HepG2 (cell line): ENCODE data around the gene RAB29. TPM values are rescaled to one million over a fixed set of nuclear protein-coding genes. Genes with fewer than 3 reads are reported as not detected.

Experiments
- CCDC6 ChIP-seq: sonication (generic); formaldehyde crosslinking; IDR thresholded peaks from 2 replicates; pipeline ENCODE4 v1.8.1; 2022; ENCODE audit warnings: mild to moderate bottlenecking, missing genetic modification reagents, moderate library complexity
- CHCHD3 ChIP-seq: sonication (generic); formaldehyde crosslinking; IDR thresholded peaks from 2 replicates; pipeline ENCODE4 v1.8.0; 2022; ENCODE audit warnings: mild to moderate bottlenecking, missing genetic modification reagents, moderate library complexity
- ETV6 ChIP-seq: sonication (generic); formaldehyde crosslinking; conservative IDR thresholded peaks from 2 replicates; pipeline ENCODE4 v1.4.0; 2020; ENCODE audit warnings: missing genetic modification reagents
- EZH2 ChIP-seq: conservative IDR thresholded peaks from 2 replicates; pipeline ENCODE4 v1.6.1; 2012; ENCODE audit warnings: mild to moderate bottlenecking, low read depth, low read length, moderate library complexity
- HNRNPK ChIP-seq: fragments of 200-400 bp; formaldehyde crosslinking; IDR thresholded peaks from 2 replicates; pipeline ENCODE4 v1.6.1; 2018; ENCODE audit warnings: low read length, low read depth, moderate library complexity, mild to moderate bottlenecking; ENCODE audit not compliant: poor library complexity, severe bottlenecking
- LCORL ChIP-seq, 2 experiments: fragments of 450-650 bp in 1 of 2; sonication (generic) in 1 of 2; formaldehyde crosslinking in 1 of 2; IDR thresholded peaks; 2 replicates each; pipeline versions ENCODE4 v1.5.0 to v1.6.1; 2017 to 2020; ENCODE audit warnings: antibody characterized with exemption in 1 of 2, missing genetic modification reagents in 1 of 2
- MYC ChIP-seq: sonication (generic); formaldehyde crosslinking; IDR thresholded peaks from 2 replicates; pipeline ENCODE4 v1.9.0; 2021; ENCODE audit warnings: missing genetic modification reagents, borderline replicate concordance
- SP4 ChIP-seq: sonication (generic); formaldehyde crosslinking; IDR thresholded peaks from 2 replicates; pipeline ENCODE4 v1.8.1; 2023; ENCODE audit warnings: mild to moderate bottlenecking, missing genetic modification reagents
- TBX3 ChIP-seq: fragments of 450-650 bp; IDR thresholded peaks from 2 replicates; pipeline ENCODE4 v1.6.1; 2017; ENCODE audit warnings: antibody characterized with exemption, mild to moderate bottlenecking, inconsistent platforms, borderline replicate concordance
- THAP7 ChIP-seq: sonication (generic); formaldehyde crosslinking; IDR thresholded peaks from 2 replicates; pipeline ENCODE4 v1.8.1; 2023; ENCODE audit warnings: mild to moderate bottlenecking, missing genetic modification reagents
- TOPORS ChIP-seq: sonication (generic); formaldehyde crosslinking; IDR thresholded peaks from 2 replicates; pipeline ENCODE4 v1.8.0; 2023; ENCODE audit warnings: mild to moderate bottlenecking, missing genetic modification reagents
- ZNF619 ChIP-seq: sonication (generic); formaldehyde crosslinking; IDR thresholded peaks from 2 replicates; pipeline ENCODE4 v1.4.0; 2020; ENCODE audit warnings: mild to moderate bottlenecking, missing genetic modification reagents
- ZNF670 ChIP-seq: sonication (generic); formaldehyde crosslinking; IDR thresholded peaks from 2 replicates; pipeline ENCODE4 v1.8.0; 2022; ENCODE audit warnings: mild to moderate bottlenecking, missing genetic modification reagents, borderline replicate concordance
- ZNF747 ChIP-seq: sonication (generic); formaldehyde crosslinking; IDR thresholded peaks from 2 replicates; pipeline ENCODE4 v1.8.1; 2023; ENCODE audit warnings: missing genetic modification reagents, mild to moderate bottlenecking, borderline replicate concordance
- ZNF816 ChIP-seq: sonication (generic); formaldehyde crosslinking; IDR thresholded peaks from 2 replicates; pipeline ENCODE4 v1.8.0; 2022; ENCODE audit warnings: missing genetic modification reagents, mild to moderate bottlenecking, borderline replicate concordance
- polyA plus RNA-seq, 8 experiments: library from polyadenylated mRNA; depleted of rRNA in 3 of 8; stranded (reverse) in 7 of 8; unstranded in 1 of 8; fragments of >200 nt; fragmentation: Illumina TruSeq in 4 of 8; extraction: Trizol in 4 of 8; gene quantifications; 2 replicates each; pipeline versions ENCODE4 v1.2.1 to v1.2.3, GENCODE V29; 2011 to 2016; ENCODE audit warnings: low read depth in 4 of 8, missing spikeins in 1 of 8, mixed read lengths in 1 of 8; ENCODE audit not compliant: insufficient read depth in 1 of 8
- total RNA-seq, 5 experiments: library from RNA; depleted of rRNA; stranded (reverse); fragments of >200 nt; fragmentation: Illumina TruSeq; extraction: Trizol; gene quantifications; 2 replicates each; pipeline ENCODE4 v1.2.3, GENCODE V29; 2016; ENCODE audit warnings: low read depth in 1 of 5
- TF ChIP-seq, protein P1 (sequence below): IDR thresholded peaks from 2 replicates; pipeline ENCODE4 v1.6.1; 2016; ENCODE audit warnings: missing biosample characterization, missing genetic modification reagents, low read depth
- TF ChIP-seq, protein P2 (sequence below): sonication (generic); formaldehyde crosslinking; IDR thresholded peaks from 2 replicates; pipeline ENCODE4 v1.9.0; 2022; ENCODE audit warnings: low read depth, missing genetic modification reagents
- TF ChIP-seq, protein P3 (sequence below): sonication (generic); formaldehyde crosslinking; IDR thresholded peaks from 2 replicates; pipeline ENCODE4 v1.5.0; 2020; ENCODE audit warnings: missing genetic modification reagents, mild to moderate bottlenecking, borderline replicate concordance
- TF ChIP-seq, protein P4 (sequence below): sonication (generic); formaldehyde crosslinking; IDR thresholded peaks from 2 replicates; pipeline ENCODE4 v1.4.0; 2020; ENCODE audit warnings: mild to moderate bottlenecking, missing genetic modification reagents, borderline replicate concordance

The RAB29 gene
- total and polyA plus RNA-seq, 2 of the 13 experiments (the other 11 are each of a cell fraction or from before 2014, with no cell fraction given) = 8.7 to 10.1 TPM

DNA sequence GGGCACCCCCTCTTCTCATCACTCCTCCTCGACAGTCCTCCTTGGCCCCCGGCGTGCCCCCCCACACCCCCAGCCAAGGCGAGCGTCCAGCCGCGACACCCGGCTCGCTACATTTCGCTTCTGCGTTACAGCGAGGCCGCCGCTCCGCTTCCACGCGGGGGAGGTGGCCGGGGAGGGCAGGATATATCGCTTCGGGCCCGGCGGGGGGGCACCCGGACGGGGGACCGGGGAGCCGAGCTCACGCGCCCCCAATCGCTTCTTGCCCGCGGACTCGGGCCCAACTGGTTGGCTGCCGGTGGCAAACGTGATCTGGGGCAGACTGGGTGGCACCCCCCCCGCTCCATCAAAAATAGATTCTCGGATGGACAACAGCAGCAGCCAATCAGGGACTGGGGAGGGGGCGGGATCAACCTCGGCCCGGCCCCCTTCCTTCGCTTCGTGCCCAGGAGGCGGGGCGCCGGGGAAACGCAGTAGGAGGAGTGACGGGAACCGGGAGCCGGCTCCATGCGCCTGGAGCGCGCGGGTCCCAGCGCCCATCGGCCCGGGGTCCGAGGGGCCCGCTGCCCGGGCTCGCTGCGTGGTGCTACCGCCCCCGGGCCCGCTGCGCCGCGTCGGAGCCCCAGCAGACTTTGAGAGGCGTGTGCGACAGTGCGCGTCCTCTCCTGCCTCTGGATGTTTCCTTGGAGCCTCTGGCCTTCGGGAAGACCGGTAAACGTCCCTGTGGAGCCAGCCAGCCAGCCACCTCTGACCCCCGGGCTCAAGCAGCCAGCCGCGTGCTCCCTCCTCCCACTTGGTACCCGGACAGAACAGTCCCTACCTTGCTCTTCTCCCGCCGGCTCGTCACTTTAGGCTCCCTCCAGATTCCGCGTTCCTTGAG is 37.8 kb upstream of the RAB29 start, which contains the start of gene SLC41A1 (continued):
- TF ChIP-seq, protein P1, sequence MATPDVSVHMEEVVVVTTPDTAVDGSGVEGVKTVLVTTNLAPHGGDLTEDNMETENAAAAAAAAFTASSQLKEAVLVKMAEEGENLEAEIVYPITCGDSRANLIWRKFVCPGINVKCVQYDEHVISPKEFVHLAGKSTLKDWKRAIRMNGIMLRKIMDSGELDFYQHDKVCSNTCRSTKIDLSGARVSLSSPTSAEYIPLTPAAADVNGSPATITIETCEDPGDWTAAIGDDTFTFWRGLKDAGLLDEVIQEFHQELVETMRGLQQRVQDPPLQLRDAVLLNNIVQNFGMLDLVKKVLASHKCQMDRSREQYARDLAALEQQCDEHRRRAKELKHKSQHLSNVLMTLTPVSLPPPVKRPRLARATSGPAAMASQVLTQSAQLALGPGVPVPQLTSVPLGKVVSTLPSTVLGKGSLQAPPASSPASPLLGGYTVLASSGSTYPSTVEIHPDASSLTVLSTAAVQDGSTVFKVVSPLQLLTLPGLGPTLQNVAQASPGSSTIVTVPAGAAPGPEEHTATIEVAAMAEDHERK (CRISPR knock-in tag) = no peak
- TF ChIP-seq, protein P2, sequence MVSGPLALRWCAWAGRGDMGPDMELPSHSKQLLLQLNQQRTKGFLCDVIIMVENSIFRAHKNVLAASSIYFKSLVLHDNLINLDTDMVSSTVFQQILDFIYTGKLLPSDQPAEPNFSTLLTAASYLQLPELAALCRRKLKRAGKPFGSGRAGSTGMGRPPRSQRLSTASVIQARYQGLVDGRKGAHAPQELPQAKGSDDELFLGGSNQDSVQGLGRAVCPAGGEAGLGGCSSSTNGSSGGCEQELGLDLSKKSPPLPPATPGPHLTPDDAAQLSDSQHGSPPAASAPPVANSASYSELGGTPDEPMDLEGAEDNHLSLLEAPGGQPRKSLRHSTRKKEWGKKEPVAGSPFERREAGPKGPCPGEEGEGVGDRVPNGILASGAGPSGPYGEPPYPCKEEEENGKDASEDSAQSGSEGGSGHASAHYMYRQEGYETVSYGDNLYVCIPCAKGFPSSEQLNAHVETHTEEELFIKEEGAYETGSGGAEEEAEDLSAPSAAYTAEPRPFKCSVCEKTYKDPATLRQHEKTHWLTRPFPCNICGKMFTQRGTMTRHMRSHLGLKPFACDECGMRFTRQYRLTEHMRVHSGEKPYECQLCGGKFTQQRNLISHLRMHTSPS (CRISPR knock-in tag) = 0 out of 2 replicates have a peak, but pooled peaks have one; percentile 33
- no peak for TF ChIP-seq CHCHD3 (CRISPR knock-in tag)
- no peak for TF ChIP-seq ZNF816 (CRISPR knock-in tag)
- 0 out of 2 replicates have a peak, but pooled peaks have one; percentile 21 for TF ChIP-seq ETV6
- peak; percentile 53; the same call in 1 of the 2 replicates for TF ChIP-seq TOPORS (CRISPR knock-in tag)
- TF ChIP-seq THAP7 (CRISPR knock-in tag) = peak; percentile 49; the same call in 1 of the 2 replicates
- TF ChIP-seq TBX3 = no peak
- TF ChIP-seq ZNF619 (CRISPR knock-in tag) = no peak
- TF ChIP-seq LCORL (IDR thresholded peaks at IDR 0.05) = no peak
- TF ChIP-seq LCORL (CRISPR knock-in tag; IDR thresholded peaks at IDR 0.05) = peak; percentile 25; the same call in 1 of the 2 replicates
- TF ChIP-seq CCDC6 (CRISPR knock-in tag) = 0 out of 2 replicates have a peak, but pooled peaks have one; percentile 37
- TF ChIP-seq, protein P3, sequence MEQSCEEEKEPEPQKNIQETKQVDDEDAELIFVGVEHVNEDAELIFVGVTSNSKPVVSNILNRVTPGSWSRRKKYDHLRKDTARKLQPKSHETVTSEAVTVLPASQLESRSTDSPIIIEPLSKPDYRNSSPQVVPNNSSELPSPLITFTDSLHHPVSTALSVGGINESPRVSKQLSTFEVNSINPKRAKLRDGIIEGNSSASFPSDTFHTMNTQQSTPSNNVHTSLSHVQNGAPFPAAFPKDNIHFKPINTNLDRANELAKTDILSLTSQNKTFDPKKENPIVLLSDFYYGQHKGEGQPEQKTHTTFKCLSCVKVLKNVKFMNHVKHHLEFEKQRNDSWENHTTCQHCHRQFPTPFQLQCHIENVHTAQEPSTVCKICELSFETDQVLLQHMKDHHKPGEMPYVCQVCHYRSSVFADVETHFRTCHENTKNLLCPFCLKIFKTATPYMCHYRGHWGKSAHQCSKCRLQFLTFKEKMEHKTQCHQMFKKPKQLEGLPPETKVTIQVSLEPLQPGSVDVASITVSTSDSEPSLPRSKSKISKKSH = no peak; the same call in 1 of the 2 replicates
- TF ChIP-seq MYC (CRISPR knock-in tag) = 0 out of 2 replicates have a peak, but pooled peaks have one; percentile 18
- 0 out of 2 replicates have a peak, but pooled peaks have one; percentile 27 for TF ChIP-seq ZNF747 (CRISPR knock-in tag)
- TF ChIP-seq, protein P4, sequence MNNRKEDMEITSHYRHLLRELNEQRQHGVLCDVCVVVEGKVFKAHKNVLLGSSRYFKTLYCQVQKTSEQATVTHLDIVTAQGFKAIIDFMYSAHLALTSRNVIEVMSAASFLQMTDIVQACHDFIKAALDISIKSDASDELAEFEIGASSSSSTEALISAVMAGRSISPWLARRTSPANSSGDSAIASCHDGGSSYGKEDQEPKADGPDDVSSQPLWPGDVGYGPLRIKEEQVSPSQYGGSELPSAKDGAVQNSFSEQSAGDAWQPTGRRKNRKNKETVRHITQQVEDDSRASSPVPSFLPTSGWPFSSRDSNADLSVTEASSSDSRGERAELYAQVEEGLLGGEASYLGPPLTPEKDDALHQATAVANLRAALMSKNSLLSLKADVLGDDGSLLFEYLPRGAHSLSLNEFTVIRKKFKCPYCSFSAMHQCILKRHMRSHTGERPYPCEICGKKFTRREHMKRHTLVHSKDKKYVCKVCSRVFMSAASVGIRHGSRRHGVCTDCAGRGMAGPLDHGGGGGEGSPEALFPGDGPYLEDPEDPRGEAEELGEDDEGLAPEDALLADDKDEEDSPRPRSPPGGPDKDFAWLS (CRISPR knock-in tag) = no peak
- TF ChIP-seq SP4 (CRISPR knock-in tag) = peak; percentile 52; the same call in 1 of the 2 replicates
- peak; percentile 63; the same call in 1 of the 2 replicates for TF ChIP-seq ZNF670 (CRISPR knock-in tag)
- TF ChIP-seq EZH2 = 0 out of 2 replicates have a peak, but pooled peaks have one; percentile 14
- peak; percentile 40 for TF ChIP-seq HNRNPK
